WERI-Rb-1 (cell line): ENCODE measurements around the gene ANAPC1.

Experiments
- DNase-seq: peaks from one replicate; pipeline ENCODE4 v3.0.0-alpha.2; 2020
- H3K27ac ChIP-seq: fragments of 250-450 bp; sonication (Bioruptor Pico); 2 replicates; pipeline ENCODE4 v1.5.1; 2020; ENCODE audit warnings: mild to moderate bottlenecking, moderate library complexity
- H3K27me3 ChIP-seq: fragments of 250-450 bp; sonication (Bioruptor Pico); 2 replicates; pipeline ENCODE4 v1.5.1; 2021; ENCODE audit warnings: mild to moderate bottlenecking, low read depth, moderate library complexity; ENCODE audit not compliant: insufficient read depth, severe bottlenecking
- H3K36me3 ChIP-seq: fragments of 250-450 bp; sonication (Bioruptor Pico); 2 replicates; pipeline ENCODE4 v1.5.1; 2020; ENCODE audit warnings: mild to moderate bottlenecking, moderate library complexity
- H3K4me3 ChIP-seq: 2 replicates; pipeline ENCODE4 v1.5.1; 2011; ENCODE audit warnings: low read depth, mild to moderate bottlenecking, control low read depth, low read length
- H3K9me3 ChIP-seq: fragments of 250-450 bp; sonication (Bioruptor Pico); 2 replicates; pipeline ENCODE4 v1.5.1; 2021; ENCODE audit warnings: mild to moderate bottlenecking, moderate library complexity; ENCODE audit not compliant: severe bottlenecking
- CTCF ChIP-seq: IDR thresholded peaks from 2 replicates; pipeline ENCODE4 v1.5.1; 2011; ENCODE audit warnings: low read depth, mild to moderate bottlenecking, control low read depth, inconsistent platforms, low read length

ANAPC1 gene

GRCh38 chr2:111883661-111884591 lies at the start of gene ANAPC1:
Gene ANAPC1, minus strand, starts transcription at chr2:111884193. Its CDS starts 3,368 bp downstream, at chr2:111880825.
- peak; percentile 89 for DNase-seq
- H3K4me3 ChIP-seq: peak within 1 kb of the TSS; percentile 65
- no peak for TF ChIP-seq CTCF
- H3K9me3 ChIP-seq: no peaks in the 10 kb centered on the region
- H3K27me3 ChIP-seq: no peaks in the 10 kb centered on the region
- H3K36me3 ChIP-seq: no peaks in the 10 kb centered on the region
- peak within 1 kb of the TSS; percentile 85 for H3K27ac ChIP-seq

- Histone ChIP-seq H3K27ac (no peak overlapping the region), H3K9me3 (no peaks in the 10 kb centered on the region), H3K27me3 (no peaks in the 10 kb centered on the region), H3K36me3 (no peaks in the 10 kb centered on the region), H3K4me3 (no peak overlapping the region)
- no peak for DNase-seq
- no peak for TF ChIP-seq CTCF
Measured at GRCh38 chr2:111932841-111933291, 48.9 kb upstream of the ANAPC1 start.

- Histone ChIP-seq H3K9me3 (no peaks in the 10 kb centered on the region), H3K36me3 (no peaks in the 10 kb centered on the region), H3K4me3 (no peak overlapping the region), H3K27ac (0 out of 2 replicates have a peak overlapping the region, but pooled peaks have one; percentile 20), H3K27me3 (no peaks in the 10 kb centered on the region)
- no peak for TF ChIP-seq CTCF
- no peak for DNase-seq
Measured at GRCh38 chr2:111930875-111931274, 46.9 kb upstream of the ANAPC1 start.

GRCh38 chr2:111930409-111930808 lies 46.4 kb upstream of the ANAPC1 start:
- Histone ChIP-seq H3K4me3 (no peak overlapping the region), H3K36me3 (no peaks in the 10 kb centered on the region), H3K9me3 (no peaks in the 10 kb centered on the region), H3K27me3 (no peaks in the 10 kb centered on the region), H3K27ac (no peak overlapping the region)
- no peak for TF ChIP-seq CTCF
- DNase-seq: peak; percentile 15

GRCh38 chr2:111927723-111928122 lies 43.7 kb upstream of the ANAPC1 start:
- no peak for DNase-seq
- Histone ChIP-seq H3K27me3 (no peaks in the 10 kb centered on the region), H3K27ac (no peak overlapping the region), H3K4me3 (no peak overlapping the region), H3K36me3 (no peaks in the 10 kb centered on the region), H3K9me3 (no peaks in the 10 kb centered on the region)
- no peak for TF ChIP-seq CTCF
